Aorta (tissue), 5 donors: ENCODE measurements around the gene GPR153. TPM values are rescaled to one million over a fixed set of nuclear protein-coding genes. Genes with fewer than 3 reads are reported as not detected.

Source experiments
- ATAC-seq: fragments of 200-7000 bp; cut with Tn5 transposase; one replicate; pipeline ENCODE4 v1.9.1; 2022; ENCODE audit warnings: moderate library complexity; ENCODE audit not compliant: low FRiP score
- DNase-seq, 2 donors: peaks; one replicate each; pipeline ENCODE4 v3.0.0-alpha.2; 2020
- H3K27ac ChIP-seq, 2 donors: one replicate each; pipeline ENCODE4 v1.5.1; 2013; ENCODE audit warnings: low read length in 2 of 2, mild to moderate bottlenecking in 2 of 2, moderate library complexity in 2 of 2, control low read depth in 1 of 2, inconsistent platforms in 1 of 2, low read depth in 1 of 2
- H3K27me3 ChIP-seq, 2 donors: one replicate each; pipeline ENCODE4 v1.6.1; 2013; ENCODE audit warnings: control low read depth in 1 of 2, low read length in 1 of 2, mild to moderate bottlenecking in 1 of 2, moderate library complexity in 1 of 2; ENCODE audit not compliant: insufficient read depth in 2 of 2, control insufficient read depth in 1 of 2
- H3K36me3 ChIP-seq, 2 donors: one replicate each; pipeline ENCODE4 v1.6.1; 2013; ENCODE audit warnings: control low read depth in 1 of 2, low read length in 1 of 2, mild to moderate bottlenecking in 1 of 2; ENCODE audit not compliant: insufficient read depth in 2 of 2, control insufficient read depth in 1 of 2
- H3K4me1 ChIP-seq, 2 donors: one replicate each; pipeline ENCODE4 v1.6.1; 2013; ENCODE audit warnings: low read length in 2 of 2, control low read depth in 1 of 2, mild to moderate bottlenecking in 1 of 2, moderate library complexity in 1 of 2; ENCODE audit not compliant: insufficient read depth in 2 of 2, control insufficient read depth in 1 of 2
- H3K4me3 ChIP-seq, 2 donors: one replicate each; pipeline ENCODE4 v1.5.1; 2013; ENCODE audit warnings: low read length in 2 of 2, control low read depth in 1 of 2, mild to moderate bottlenecking in 1 of 2
- H3K9me3 ChIP-seq: one replicate; pipeline ENCODE4 v1.6.1; 2013; ENCODE audit warnings: mild to moderate bottlenecking, low read length; ENCODE audit not compliant: control insufficient read depth
- WGBS, 2 donors: extraction: QIAGEN DNeasy Blood & Tissue Kit; methylation state at CpG; one replicate each; pipeline ENCODE4 v1.1.7; 2013; 5-methylcytosine and 5-hydroxymethylcytosine counted together
- intact Hi-C, 2 donors: fragments of 100-400 bp; cut with DNase I; formaldehyde crosslinking; loops; one replicate each; pipeline versions ENCODE4 v1.14.2 to v1.15.0; 2022
- polyA plus RNA-seq, 2 donors: library from polyadenylated mRNA; stranded (reverse); fragments of 200-250 nt; gene quantifications; one replicate each; pipeline ENCODE4 v1.2.3, GENCODE V29; 2013
- total RNA-seq, 2 donors: library from RNA; stranded (reverse); fragmentation: NEBNext Ultra II Directional; extraction: Animal tissue kit (Norgen Biotek cat#: 25700); gene quantifications; one replicate each; pipeline ENCODE4 v1.2.1, GENCODE V29; 2021
- donor health status: healthy with polysubstance abuse.
- donor health status: Bipolar disorder and iron deficiency.
- donor health status: DM: no; HTN: no; CAD: no.
- donor health status: DM: no; HTN: no; CAD: no.
- donor health status: DM: yes; HTN: yes; CAD: no.

The GPR153 gene
- total and polyA plus RNA-seq, 4 donors: 3.7 to 17.0 (median 4.4) TPM

GRCh38 chr1:6239213-6239752 lies 21.6 kb downstream of the GPR153 start:
- 37 to 38% methylated on average over 7 of the region's 7 CpGs for WGBS, 2 donors
- DNase-seq (no peak), ATAC-seq (no peak)
- Histone ChIP-seq H3K27me3 (no peaks in the 10 kb centered on the region), H3K36me3 (no peaks in the 10 kb centered on the region), H3K4me1 (no peaks in the 10 kb centered on the region), H3K27ac (no peak overlapping the region), H3K9me3 (no peaks in the 10 kb centered on the region), H3K4me3 (no peak overlapping the region)
- intact Hi-C loops: no loop called here

- no peaks in the 10 kb centered on the region for H3K4me1 ChIP-seq
- intact Hi-C loops: no loop called here
- no peak overlapping the region for H3K27ac ChIP-seq
- WGBS, 2 donors: 96 to 97% methylated on average over 4 of the region's 4 CpGs
- no peak overlapping the region for H3K4me3 ChIP-seq
- DNase-seq: no peak
- no peaks in the 10 kb centered on the region for H3K27me3 ChIP-seq
- ATAC-seq: no peak
- no peaks in the 10 kb centered on the region for H3K9me3 ChIP-seq
- H3K36me3 ChIP-seq: no peaks in the 10 kb centered on the region
These were observed 23.8 kb downstream of the GPR153 start for GRCh38 chr1:6237093-6237492.

GRCh38 chr1:6235296-6235677 lies 25.6 kb downstream of the GPR153 start:
- peaks cover 2 to 5% of the 10 kb centered on the region in 2 donors for H3K36me3 ChIP-seq
- no peak for ATAC-seq
- peak overlapping the region; percentile 91 to 98 for H3K4me3 ChIP-seq
- 0% methylated on average over 30 of the region's 30 CpGs for WGBS, 2 donors
- H3K27me3 ChIP-seq: no peaks in the 10 kb centered on the region
- intact Hi-C loops: loop anchor here in 1 of 2 donors (2.0 kb wide), 1 partner anchor 28 kb away; the partner anchor contains the start of gene RNF207
- no peak overlapping the region for H3K27ac ChIP-seq
- H3K4me1 ChIP-seq: no peaks in the 10 kb centered on the region
- DNase-seq: no peak
- no peaks in the 10 kb centered on the region for H3K9me3 ChIP-seq

GRCh38 chr1:6234502-6235295 lies 26.2 kb downstream of the GPR153 start:
- Histone ChIP-seq H3K27me3 (no peaks in the 10 kb centered on the region), H3K27ac (no peak overlapping the region), H3K36me3 (peaks cover 2 to 5% of the 10 kb centered on the region in 2 donors), H3K9me3 (no peaks in the 10 kb centered on the region), H3K4me3 (peak overlapping the region; percentile 91 to 98), H3K4me1 (no peaks in the 10 kb centered on the region)
- intact Hi-C loops: loop anchor here in 1 of 2 donors (2.0 kb wide), 1 partner anchor 28 kb away; the partner anchor contains the start of gene RNF207
- no peak for DNase-seq
- ATAC-seq: no peak
- 53 to 59% methylated on average over 20 of the region's 20 CpGs for WGBS, 2 donors

GRCh38 chr1:6233376-6233775 lies 27.5 kb downstream of the GPR153 start:
- WGBS, 2 donors: 40 to 56% methylated on average over 1 of the region's 1 CpG
- intact Hi-C loops: no loop called here
- no peak overlapping the region for H3K4me3 ChIP-seq
- no peak for DNase-seq
- no peaks in the 10 kb centered on the region for H3K9me3 ChIP-seq
- no peaks in the 10 kb centered on the region for H3K27me3 ChIP-seq
- no peak for ATAC-seq
- H3K4me1 ChIP-seq: no peaks in the 10 kb centered on the region
- no peak overlapping the region for H3K27ac ChIP-seq
- H3K36me3 ChIP-seq: peaks cover 2 to 5% of the 10 kb centered on the region in 2 donors

- Histone ChIP-seq H3K4me3 (no peak overlapping the region), H3K36me3 (peaks cover 0 to 8% of the 10 kb centered on the region in 2 donors), H3K9me3 (no peaks in the 10 kb centered on the region), H3K4me1 (no peaks in the 10 kb centered on the region), H3K27ac (no peak overlapping the region), H3K27me3 (no peaks in the 10 kb centered on the region)
- DNase-seq: no peak
- 88 to 92% methylated on average over 8 of the region's 8 CpGs for WGBS, 2 donors
- no peak for ATAC-seq
- intact Hi-C loops: no loop called here
These were observed 35.2 kb downstream of the GPR153 start for GRCh38 chr1:6225651-6226050.

- ATAC-seq: no peak
- Histone ChIP-seq H3K36me3 (peaks cover 0 to 8% of the 10 kb centered on the region in 2 donors), H3K4me1 (no peaks in the 10 kb centered on the region), H3K9me3 (no peaks in the 10 kb centered on the region), H3K4me3 (no peak overlapping the region), H3K27me3 (no peaks in the 10 kb centered on the region), H3K27ac (no peak overlapping the region)
- intact Hi-C loops: no loop called here
- WGBS, 2 donors: 78% methylated on average over 15 of the region's 15 CpGs
- no peak for DNase-seq
These were observed 36.2 kb downstream of the GPR153 start for GRCh38 chr1:6224718-6225117.

GRCh38 chr1:6223617-6224016 lies 37.3 kb downstream of the GPR153 start:
- H3K9me3 ChIP-seq: no peaks in the 10 kb centered on the region
- no peaks in the 10 kb centered on the region for H3K4me1 ChIP-seq
- no peaks in the 10 kb centered on the region for H3K27me3 ChIP-seq
- WGBS, 2 donors: 95 to 96% methylated on average over 13 of the region's 13 CpGs
- H3K4me3 ChIP-seq: no peak overlapping the region
- intact Hi-C loops: no loop called here
- peaks cover 0 to 8% of the 10 kb centered on the region in 2 donors for H3K36me3 ChIP-seq
- DNase-seq: no peak
- no peak for ATAC-seq
- H3K27ac ChIP-seq: no peak overlapping the region

- Histone ChIP-seq H3K36me3 (peaks cover 0 to 8% of the 10 kb centered on the region in 2 donors), H3K4me3 (no peak overlapping the region), H3K27ac (no peak overlapping the region), H3K9me3 (no peaks in the 10 kb centered on the region), H3K27me3 (no peaks in the 10 kb centered on the region), H3K4me1 (no peaks in the 10 kb centered on the region)
- ATAC-seq (peak; percentile 43), DNase-seq (no peak)
- 51 to 64% methylated on average over 6 of the region's 6 CpGs for WGBS, 2 donors
- intact Hi-C loops: no loop called here
These were observed 38.3 kb downstream of the GPR153 start for GRCh38 chr1:6222636-6223035.
